Anterior cingulate cortex (tissue), 58 donors: Measurements from ENCODE around the gene EEF1A1.
"Not testable (repeated sequence)": the region's sequence is repeated elsewhere in the genome, so short reads cannot be mapped to it uniquely, and the experiment has no call there.

Source experiments
- DNase-seq, 58 donors: peaks; one replicate each; lab custom pipeline; 2025; lab: John Stamatoyannopoulos, UW

The EEF1A1 gene

GRCh38 chr6:73520688-73521350 lies at the start of gene EEF1A1:
Gene EEF1A1 (minus strand): TSS chr6:73521032. CDS start chr6:73520026, 1,006 bp downstream.
- DNase-seq: peak; percentile 89 to 100 (median 99)

GRCh38 chr6:73569121-73569520 lies 48.3 kb upstream of the EEF1A1 start:
- no peak for DNase-seq

DNA sequence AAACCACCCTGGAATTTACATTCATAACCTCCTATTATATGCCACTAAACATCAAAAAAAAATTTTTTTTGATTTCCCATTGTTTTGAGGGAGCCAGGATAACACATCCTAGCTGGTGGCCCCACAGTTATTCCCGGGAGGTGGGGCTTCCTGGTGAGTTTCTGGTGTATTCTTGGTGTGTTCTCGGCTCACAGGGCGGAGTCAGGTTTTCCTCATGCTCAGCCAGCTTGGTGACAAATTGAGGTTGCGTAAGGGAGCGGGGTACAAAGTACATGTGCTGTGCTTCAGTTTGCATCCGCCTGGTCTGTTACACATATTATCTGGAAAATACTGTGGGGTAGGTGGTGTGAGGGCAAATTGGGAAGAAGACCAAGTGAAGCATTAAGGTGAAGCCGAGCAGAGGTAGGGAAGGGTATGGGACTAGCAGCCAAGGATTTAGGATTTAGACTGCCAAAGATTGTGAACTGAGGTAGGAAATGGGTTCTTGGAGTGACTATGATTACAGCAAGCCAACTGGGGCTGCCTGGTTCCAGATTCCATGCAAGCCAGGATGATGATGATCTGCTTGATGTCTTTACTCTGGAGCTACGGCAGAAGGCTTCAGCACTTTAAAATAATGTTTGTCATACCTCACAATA lies 46.2 kb upstream of the EEF1A1 start:
- no peak for DNase-seq

DNA sequence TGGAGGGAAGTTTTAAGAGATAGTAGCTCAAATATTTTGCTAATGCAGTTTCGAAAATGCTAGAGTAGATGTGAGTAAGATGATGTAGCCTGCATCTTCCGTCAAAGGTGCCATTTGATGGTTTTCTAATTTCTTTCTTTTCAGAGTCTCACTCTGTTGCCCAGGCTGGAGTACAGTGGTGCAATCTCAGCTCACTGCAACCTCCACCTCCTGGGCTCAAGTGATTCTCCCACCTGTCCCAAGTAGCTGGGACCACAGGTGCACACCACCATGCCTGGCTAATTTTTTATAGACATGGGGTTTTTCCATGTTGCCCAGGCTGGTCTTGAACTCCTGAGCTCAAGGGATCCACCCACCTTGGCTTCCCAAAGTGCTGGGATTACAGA lies 45.6 kb upstream of the EEF1A1 start:
- DNase-seq: not testable (repeated sequence)

DNA sequence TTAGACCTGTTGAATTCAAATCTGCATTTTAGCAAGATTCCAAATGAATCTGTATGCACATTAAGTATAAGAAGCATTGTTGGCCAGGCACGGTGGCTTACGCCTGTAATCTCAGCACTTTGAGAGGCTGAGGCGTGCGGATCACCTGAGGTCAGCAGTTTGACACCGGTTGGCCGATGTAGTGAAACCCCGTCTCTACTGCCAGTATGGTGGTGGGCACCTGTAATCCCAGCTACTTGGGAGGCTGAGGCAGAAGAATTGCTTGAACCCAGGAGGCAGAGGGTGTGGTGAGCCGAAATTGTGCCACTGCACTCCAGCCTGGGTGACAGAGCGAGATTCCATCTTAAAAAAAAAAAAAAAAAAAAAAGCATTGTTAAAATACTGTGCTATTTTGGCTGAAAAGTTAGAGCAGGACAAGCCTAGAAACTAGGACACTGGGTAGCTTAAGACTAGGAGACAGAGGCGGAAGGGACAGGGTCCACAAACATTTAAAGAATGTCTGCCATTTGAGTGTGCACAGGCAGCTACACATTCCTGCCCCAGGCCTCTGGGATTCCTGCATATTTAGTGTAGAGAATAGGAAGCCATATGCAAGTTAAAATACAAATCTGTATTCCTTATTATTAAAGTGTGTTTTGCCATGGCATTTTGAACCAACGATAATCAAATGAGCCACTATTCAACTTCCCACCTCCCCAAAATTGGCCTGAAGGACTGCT lies 45.1 kb upstream of the EEF1A1 start:
- no peak for DNase-seq

- DNase-seq: no peak
Measured at GRCh38 chr6:73564578-73565345, 43.9 kb upstream of the EEF1A1 start.

DNA sequence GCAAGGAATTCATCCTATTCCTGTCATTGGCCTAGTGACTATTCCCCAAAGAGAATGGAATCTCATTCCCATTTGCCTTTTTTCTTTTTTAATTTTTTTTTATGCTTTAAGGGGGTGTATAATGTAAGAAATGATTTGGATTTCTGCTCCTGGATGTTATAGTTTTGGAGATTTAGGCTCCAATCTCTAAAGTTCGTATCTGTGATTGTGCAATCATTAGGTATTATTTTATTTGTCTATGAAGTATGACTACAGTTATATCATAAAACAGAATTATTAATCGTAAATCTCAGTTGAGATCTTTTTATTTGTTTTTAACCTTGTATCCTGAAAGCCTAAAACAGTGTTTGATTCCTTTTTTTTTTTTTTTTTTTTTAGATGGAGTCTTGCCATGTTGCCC lies 41.7 kb upstream of the EEF1A1 start:
- DNase-seq: no peak

GRCh38 chr6:73560853-73561407 lies 40.1 kb upstream of the EEF1A1 start:
- no peak for DNase-seq

GRCh38 chr6:73560182-73560732 lies 39.4 kb upstream of the EEF1A1 start:
- no peak for DNase-seq

DNA sequence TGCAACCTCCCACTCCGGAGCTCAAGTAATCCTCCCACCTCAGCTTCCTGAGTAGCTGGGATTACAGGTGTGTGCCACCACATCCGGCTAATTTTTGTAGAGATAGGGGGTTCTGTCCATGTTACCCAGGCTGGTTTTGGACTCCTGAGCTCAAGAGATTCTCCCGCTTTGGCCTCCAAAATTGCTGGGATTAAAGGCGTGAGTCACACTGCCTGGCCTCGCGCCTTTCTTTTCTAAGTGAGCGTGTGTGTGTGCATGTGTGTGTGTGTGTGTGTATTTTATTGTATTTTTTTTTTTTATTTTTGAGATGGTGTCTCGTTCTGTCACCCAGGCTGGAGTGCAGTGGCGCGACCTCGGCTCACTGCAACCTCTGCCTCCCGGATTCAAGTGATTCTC lies 38.6 kb upstream of the EEF1A1 start:
- DNase-seq: not testable (repeated sequence)

DNA sequence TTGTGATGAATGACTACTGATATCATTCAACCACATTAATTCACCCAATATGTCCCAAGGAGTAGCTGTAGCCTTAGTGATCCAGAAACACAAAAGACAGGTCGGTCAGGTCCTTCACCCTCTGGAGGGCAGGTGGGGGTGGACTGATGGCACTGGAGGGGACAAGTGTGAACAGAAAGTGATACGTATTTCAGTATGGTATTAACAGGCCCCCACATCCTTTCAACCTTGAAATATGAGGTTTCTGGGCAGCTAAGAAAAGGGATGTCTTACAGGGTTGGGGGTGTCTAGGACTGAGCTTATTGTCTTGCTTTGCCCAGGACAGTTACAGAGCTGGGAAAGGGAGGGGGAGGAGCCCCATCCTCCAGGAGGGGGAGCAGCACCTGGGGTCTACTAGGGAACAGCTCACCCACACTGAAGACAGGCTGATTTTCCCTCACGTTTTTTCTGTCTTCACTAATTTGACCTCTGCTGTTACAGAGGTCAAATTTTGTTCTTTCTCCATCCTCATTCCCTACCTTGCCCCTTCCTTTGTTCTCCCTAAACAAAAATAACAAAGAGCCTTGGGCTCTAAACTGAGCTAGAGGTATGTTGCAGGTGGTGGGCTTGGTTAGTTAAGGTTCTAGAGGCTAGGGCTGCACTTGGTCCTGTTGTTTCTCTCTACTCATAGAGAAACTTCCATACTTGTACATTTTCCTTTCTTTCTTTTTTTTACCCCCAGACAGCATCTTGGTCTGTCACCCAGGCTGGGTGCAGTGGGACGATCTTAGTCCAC lies 38.0 kb upstream of the EEF1A1 start:
- DNase-seq: no peak

GRCh38 chr6:73556836-73557235 lies 36.0 kb upstream of the EEF1A1 start:
- DNase-seq: no peak

DNA sequence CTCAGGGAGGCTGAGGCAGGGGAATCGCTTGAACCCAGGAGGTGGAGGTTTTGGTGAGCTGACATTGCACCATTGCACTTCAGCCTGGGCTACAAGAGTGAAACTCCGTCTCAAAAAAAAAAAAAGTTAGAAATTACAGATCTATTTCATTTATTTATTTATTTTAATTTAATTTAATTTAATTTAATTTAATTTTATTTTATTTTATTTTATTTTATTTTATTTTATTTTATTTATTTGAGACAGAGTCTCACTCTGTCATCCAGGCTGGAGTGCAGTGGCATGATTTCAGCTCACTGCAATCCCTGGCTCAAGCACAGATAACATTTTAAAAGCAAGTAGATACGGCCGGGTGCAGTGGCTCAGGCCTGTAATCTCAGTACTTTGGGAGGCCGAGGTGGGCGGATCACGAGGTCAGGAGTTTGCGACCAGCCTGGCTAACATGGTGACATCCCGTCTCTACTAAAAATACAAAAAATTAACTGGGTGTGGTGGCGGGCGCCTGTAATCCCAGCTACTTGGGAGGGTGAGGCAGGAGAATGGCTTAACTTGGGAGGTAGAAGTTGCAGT lies 34.6 kb upstream of the EEF1A1 start:
- not testable (repeated sequence) for DNase-seq

GRCh38 chr6:73551115-73551514 lies 30.3 kb upstream of the EEF1A1 start:
- not testable (repeated sequence) for DNase-seq

DNA sequence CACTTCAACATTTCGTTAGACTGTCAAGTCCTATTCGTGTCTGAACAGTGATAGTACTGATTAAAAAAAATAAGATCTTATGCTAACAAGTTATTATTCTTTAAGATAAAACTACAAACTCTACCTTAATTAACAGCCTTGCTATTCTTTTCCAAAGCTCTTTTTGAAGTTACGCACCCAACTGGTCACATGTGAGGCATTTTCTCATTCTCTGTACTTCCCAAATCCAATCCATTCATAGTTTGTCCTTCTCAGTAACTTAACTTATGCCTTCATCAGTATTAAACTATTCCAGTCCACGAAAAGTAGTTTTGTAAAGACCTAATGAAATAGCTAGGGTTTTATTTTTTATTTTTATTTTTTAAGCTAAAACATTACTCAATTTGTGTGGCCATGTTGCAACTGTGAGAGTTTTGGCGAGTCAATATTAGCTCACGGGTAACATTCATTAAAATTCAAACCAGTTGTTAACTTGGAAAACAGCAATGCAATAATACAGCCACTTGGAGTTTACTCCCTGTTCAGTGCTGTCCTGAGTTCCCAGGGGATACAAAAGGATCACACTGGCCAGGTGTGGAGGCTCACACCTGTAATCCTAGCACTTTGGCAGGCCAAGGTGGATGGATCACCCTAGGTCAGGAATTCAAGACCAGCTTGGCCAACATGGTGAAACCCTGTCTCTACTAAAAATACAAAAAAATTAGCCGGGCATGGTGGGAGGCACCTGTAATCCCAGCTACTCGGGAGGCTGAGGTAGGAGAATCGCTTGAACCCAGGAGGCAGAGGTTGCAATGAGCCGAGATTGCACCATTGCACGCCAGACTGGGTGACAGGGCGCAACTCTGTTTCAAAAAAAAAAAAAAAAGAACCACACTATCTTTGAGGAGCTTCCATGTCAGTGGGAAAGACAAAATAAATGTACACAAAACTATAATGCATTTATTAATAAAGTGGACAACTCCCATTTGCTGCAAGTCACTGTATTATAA lies 27.9 kb upstream of the EEF1A1 start:
- DNase-seq: no peak

GRCh38 chr6:73547036-73547435 lies 26.2 kb upstream of the EEF1A1 start:
- no peak for DNase-seq

- no peak for DNase-seq
Measured at GRCh38 chr6:73542891-73543290, 22.1 kb upstream of the EEF1A1 start.

DNA sequence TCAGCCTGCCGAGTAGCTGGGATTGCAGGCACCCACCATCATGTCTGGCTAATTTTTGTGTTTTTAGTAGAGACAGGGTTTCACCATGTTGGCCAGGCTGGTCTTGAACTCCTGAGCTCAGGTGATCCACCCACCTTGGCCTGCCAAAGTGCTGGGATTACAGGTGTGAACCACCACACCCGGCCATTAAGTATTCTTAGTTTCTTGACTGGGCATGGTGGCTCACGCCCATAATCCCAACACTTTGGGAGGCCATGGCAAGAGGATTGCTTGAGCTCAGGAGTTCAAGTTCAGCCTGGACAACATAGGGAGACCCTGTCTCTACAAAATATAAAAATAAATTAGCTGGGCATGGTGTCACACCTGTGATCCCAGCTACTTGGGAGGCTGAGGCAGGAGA lies 21.6 kb upstream of the EEF1A1 start:
- not testable (repeated sequence) for DNase-seq
